ENCODE data around the gene CEP128. TPM values are rescaled to one million over a fixed set of nuclear protein-coding genes. Genes with fewer than 3 reads are reported as not detected.

The CEP128 gene
- total RNA-seq, 4 donors from 2014 or later: 3.5 to 12.9 (median 9.7) TPM

- Histone ChIP-seq H3K4me1 (peaks cover 0 to 14% (median 10%) of the 10 kb centered on the region in 4 donors), H3K36me3 (no peaks in the 10 kb centered on the region), H3K9me3 (peaks cover 0 to 6% (median 0%) of the 10 kb centered on the region in 4 donors), H3K27ac (replicated peaks in 1 of 4) (no peak overlapping the region), H3K4me3 (no peak overlapping the region), H3K27me3 (no peaks in the 10 kb centered on the region)
- no peak for DNase-seq (ENCODE audit: extremely low spot score)
- WGBS: 75% methylated on average over 1 of the region's 1 CpG
- intact Hi-C loops (cut with DNase I): no loop called here
- TF ChIP-seq POLR2AphosphoS5 (IDR thresholded peaks at IDR 0.05): no peak
- TF ChIP-seq, protein P1, sequence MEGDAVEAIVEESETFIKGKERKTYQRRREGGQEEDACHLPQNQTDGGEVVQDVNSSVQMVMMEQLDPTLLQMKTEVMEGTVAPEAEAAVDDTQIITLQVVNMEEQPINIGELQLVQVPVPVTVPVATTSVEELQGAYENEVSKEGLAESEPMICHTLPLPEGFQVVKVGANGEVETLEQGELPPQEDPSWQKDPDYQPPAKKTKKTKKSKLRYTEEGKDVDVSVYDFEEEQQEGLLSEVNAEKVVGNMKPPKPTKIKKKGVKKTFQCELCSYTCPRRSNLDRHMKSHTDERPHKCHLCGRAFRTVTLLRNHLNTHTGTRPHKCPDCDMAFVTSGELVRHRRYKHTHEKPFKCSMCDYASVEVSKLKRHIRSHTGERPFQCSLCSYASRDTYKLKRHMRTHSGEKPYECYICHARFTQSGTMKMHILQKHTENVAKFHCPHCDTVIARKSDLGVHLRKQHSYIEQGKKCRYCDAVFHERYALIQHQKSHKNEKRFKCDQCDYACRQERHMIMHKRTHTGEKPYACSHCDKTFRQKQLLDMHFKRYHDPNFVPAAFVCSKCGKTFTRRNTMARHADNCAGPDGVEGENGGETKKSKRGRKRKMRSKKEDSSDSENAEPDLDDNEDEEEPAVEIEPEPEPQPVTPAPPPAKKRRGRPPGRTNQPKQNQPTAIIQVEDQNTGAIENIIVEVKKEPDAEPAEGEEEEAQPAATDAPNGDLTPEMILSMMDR (IDR thresholded peaks at IDR 0.05): no peak
- no peak for TF ChIP-seq POLR2A (IDR thresholded peaks at IDR 0.05; ENCODE audit: low read depth)
- TF ChIP-seq EP300 (IDR thresholded peaks at IDR 0.05): no peak
Measured at GRCh38 chr14:80585506-80585835, 356.1 kb downstream of the CEP128 start.

- Histone ChIP-seq H3K9me3 (peaks cover 0 to under 1% (median 0%) of the 10 kb centered on the region in 4 donors), H3K4me3 (no peak overlapping the region), H3K27me3 (no peaks in the 10 kb centered on the region), H3K27ac (replicated peaks in 1 of 4) (no peak overlapping the region), H3K4me1 (peaks cover 0 to 14% (median 10%) of the 10 kb centered on the region in 4 donors), H3K36me3 (no peaks in the 10 kb centered on the region)
- no peak for DNase-seq (ENCODE audit: extremely low spot score)
- intact Hi-C loops (cut with DNase I): no loop called here
- TF ChIP-seq POLR2A (IDR thresholded peaks at IDR 0.05; ENCODE audit: low read depth): no peak
- TF ChIP-seq, protein P1 (IDR thresholded peaks at IDR 0.05): no peak
- WGBS: 56% methylated on average over 2 of the region's 2 CpGs
Measured at GRCh38 chr14:80584744-80585505, 356.6 kb downstream of the CEP128 start.

GRCh38 chr14:80577599-80577998 lies 363.9 kb downstream of the CEP128 start:
- Histone ChIP-seq H3K27me3 (no peaks in the 10 kb centered on the region), H3K9me3 (no peaks in the 10 kb centered on the region), H3K36me3 (no peaks in the 10 kb centered on the region), H3K27ac (replicated peaks in 1 of 4) (no peak overlapping the region), H3K4me3 (no peak overlapping the region), H3K4me1 (no peaks in the 10 kb centered on the region)
- DNase-seq (ENCODE audit: extremely low spot score): no peak
- 84% methylated on average over 4 of the region's 4 CpGs for WGBS
- no peak for TF ChIP-seq POLR2AphosphoS5 (IDR thresholded peaks at IDR 0.05)
- TF ChIP-seq EP300 (IDR thresholded peaks at IDR 0.05): no peak
- no peak for TF ChIP-seq POLR2A (IDR thresholded peaks at IDR 0.05; ENCODE audit: low read depth)
- TF ChIP-seq, protein P1 (IDR thresholded peaks at IDR 0.05): no peak
- intact Hi-C loops (cut with DNase I): no loop called here

DNA sequence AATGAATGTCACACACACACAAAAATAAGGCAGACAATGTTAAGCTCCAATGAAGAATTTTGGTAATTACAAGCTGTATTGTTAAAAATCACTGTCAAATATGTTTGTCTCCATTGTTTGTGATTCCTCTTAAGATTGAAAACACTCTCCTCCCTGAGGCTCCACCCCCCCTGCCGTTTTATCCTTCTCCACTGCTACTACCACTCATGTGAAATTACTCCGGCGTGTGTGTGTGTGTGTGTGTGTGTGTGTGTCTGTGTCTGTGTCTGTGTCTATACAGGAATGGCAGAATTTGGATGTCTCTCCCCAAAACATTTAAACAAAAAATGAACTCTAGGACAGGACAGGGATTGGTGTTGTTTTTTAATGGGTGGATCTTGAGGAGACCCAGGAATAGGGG lies 365.1 kb downstream of the CEP128 start:
- intact Hi-C loops (cut with DNase I): no loop called here
- H3K27ac ChIP-seq (replicated peaks in 1 of 4): no peak overlapping the region
- no peaks in the 10 kb centered on the region for H3K9me3 ChIP-seq
- no peaks in the 10 kb centered on the region for H3K36me3 ChIP-seq
- TF ChIP-seq, protein P1 (IDR thresholded peaks at IDR 0.05): no peak
- no peak for TF ChIP-seq POLR2A (IDR thresholded peaks at IDR 0.05; ENCODE audit: low read depth)
- no peak for TF ChIP-seq POLR2AphosphoS5 (IDR thresholded peaks at IDR 0.05)
- no peak for TF ChIP-seq EP300 (IDR thresholded peaks at IDR 0.05)
- no peak for DNase-seq (ENCODE audit: extremely low spot score)
- no peaks in the 10 kb centered on the region for H3K4me1 ChIP-seq
- no peaks in the 10 kb centered on the region for H3K27me3 ChIP-seq
- 86% methylated on average over 3 of the region's 3 CpGs for WGBS
- no peak overlapping the region for H3K4me3 ChIP-seq

GRCh38 chr14:80575763-80576162 lies 365.8 kb downstream of the CEP128 start:
- DNase-seq (ENCODE audit: extremely low spot score): no peak
- no peak overlapping the region for H3K27ac ChIP-seq (replicated peaks in 1 of 4)
- no peak overlapping the region for H3K4me3 ChIP-seq
- H3K36me3 ChIP-seq: no peaks in the 10 kb centered on the region
- H3K4me1 ChIP-seq: no peaks in the 10 kb centered on the region
- intact Hi-C loops (cut with DNase I): no loop called here
- H3K9me3 ChIP-seq: no peaks in the 10 kb centered on the region
- 97% methylated on average over 2 of the region's 2 CpGs for WGBS
- TF ChIP-seq POLR2A (IDR thresholded peaks at IDR 0.05; ENCODE audit: low read depth): no peak
- TF ChIP-seq EP300 (IDR thresholded peaks at IDR 0.05): no peak
- TF ChIP-seq, protein P1 (IDR thresholded peaks at IDR 0.05): no peak
- no peak for TF ChIP-seq POLR2AphosphoS5 (IDR thresholded peaks at IDR 0.05)
- H3K27me3 ChIP-seq: no peaks in the 10 kb centered on the region
